DMS153 (cell line): ENCODE results near the gene MYO1F.

ENCODE experiments used
- DNase-seq: peaks from one replicate; lab custom pipeline; 2025; lab: John Stamatoyannopoulos, UW

MYO1F gene

GRCh38 chr19:8491574-8491973 is 85.7 kb downstream of the MYO1F start:
- DNase-seq, result no peak

DNA sequence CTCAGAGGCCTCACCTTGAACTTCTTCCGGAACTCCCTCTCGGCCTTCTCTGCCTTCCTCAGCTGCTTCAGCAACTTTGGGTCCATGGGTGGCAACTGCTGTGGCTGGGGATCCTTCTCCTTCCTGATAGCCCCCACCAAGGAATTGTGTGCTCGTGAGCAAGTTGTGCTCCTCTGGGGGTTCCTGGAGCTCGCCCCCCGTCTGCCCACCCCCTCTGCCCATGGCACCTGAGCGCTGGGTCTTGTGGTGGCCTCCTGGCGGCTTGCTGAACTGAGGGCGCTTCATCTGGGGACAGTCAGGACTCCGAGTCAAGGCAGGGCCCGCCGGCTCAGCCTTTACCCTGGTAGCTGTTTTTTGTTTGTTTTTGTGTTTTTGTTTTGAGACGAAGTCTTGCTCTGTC is 86.4 kb downstream of the MYO1F start:
- no peak for DNase-seq

DNA sequence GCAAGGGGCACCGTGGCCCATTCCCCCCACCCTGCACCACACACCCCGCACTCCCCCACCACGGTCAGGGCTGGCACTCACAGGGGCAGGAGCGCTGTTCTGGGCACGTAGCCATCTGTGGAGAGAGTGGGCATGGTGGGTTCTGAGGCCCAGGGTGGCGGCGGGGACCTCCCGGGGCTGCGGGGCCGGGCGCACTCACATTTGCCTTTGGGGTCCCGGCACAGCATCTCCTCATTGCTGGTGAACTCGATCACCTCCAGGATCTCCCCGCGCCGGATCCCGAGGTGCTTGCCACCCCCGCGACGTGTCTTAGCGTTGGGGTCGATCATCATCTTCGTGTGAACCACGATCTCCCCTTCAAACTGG is 86.9 kb downstream of the MYO1F start:
- DNase-seq, result no peak

- DNase-seq, result no peak
These were observed 87.5 kb downstream of the MYO1F start for GRCh38 chr19:8489561-8490394.

GRCh38 chr19:8488365-8488764 is 88.9 kb downstream of the MYO1F start:
- DNase-seq, result no peak

- DNase-seq, result no peak
These were observed 89.9 kb downstream of the MYO1F start for GRCh38 chr19:8487137-8487851.

GRCh38 chr19:8486661-8487136 is 90.5 kb downstream of the MYO1F start:
- no peak for DNase-seq

DNA sequence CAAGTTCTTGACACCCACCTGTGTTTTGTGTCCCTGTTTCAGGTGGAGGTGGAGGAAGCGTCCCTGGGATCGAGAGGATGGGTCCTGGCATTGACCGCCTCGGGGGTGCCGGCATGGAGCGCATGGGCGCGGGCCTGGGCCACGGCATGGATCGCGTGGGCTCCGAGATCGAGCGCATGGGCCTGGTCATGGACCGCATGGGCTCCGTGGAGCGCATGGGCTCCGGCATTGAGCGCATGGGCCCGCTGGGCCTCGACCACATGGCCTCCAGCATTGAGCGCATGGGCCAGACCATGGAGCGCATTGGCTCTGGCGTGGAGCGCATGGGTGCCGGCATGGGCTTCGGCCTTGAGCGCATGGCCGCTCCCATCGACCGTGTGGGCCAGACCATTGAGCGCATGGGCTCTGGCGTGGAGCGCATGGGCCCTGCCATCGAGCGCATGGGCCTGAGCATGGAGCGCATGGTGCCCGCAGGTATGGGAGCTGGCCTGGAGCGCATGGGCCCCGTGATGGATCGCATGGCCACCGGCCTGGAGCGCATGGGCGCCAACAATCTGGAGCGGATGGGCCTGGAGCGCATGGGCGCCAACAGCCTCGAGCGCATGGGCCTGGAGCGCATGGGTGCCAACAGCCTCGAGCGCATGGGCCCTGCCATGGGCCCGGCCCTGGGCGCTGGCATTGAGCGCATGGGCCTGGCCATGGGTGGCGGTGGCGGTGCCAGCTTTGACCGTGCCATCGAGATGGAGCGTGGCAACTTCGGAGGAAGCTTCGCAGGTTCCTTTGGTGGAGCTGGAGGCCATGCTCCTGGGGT is 91.5 kb downstream of the MYO1F start:
- no peak for DNase-seq

- DNase-seq, result no peak
These were observed 92.8 kb downstream of the MYO1F start for GRCh38 chr19:8484331-8484894.

GRCh38 chr19:8483165-8483564 is 94.1 kb downstream of the MYO1F start:
- no peak for DNase-seq

DNA sequence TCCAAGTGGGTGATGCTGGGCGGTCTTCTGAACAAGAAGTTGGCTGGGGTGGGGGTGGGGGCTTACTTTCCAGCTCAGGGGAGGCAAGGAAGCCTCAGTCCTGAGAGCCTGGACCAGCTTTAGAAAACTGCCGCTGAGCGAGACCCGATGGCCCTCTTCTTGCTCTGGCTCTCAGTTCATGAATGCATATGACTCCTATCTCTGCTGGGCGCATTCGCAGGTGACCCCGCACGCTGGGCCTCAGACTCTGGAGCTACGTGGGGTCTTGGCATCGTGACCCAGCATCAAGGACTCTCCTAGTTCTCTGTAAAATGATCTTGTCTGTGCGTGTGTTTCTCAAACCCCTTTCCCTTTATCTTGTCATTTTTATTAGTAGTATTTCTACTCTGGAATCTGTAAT is 94.5 kb downstream of the MYO1F start:
- no peak for DNase-seq

GRCh38 chr19:8481616-8482015 is 95.6 kb downstream of the MYO1F start:
- no peak for DNase-seq

DNA sequence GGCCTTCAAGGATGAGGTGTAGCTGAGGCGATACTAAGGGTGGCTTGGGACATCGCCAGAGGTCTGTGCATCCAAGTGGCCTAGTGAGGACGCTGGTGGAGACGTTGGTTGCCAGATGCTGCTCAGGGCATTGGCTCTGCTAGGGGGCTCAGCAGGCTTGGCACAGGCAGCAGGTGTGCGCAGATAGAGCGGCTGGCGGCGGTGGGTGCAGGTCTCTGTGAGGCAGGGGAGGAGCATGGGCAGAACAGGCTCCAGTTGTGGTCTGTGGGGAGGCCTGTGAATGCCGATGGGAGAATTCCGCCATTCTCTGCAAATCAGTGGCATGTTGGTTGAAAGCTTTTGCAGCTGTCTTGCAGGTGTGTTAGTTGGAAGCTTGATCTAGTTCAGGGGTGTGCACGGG is 96.0 kb downstream of the MYO1F start:
- no peak for DNase-seq

- no peak for DNase-seq
These were observed 98.6 kb downstream of the MYO1F start for GRCh38 chr19:8478598-8478997.

- no peak for DNase-seq
These were observed 99.4 kb downstream of the MYO1F start for GRCh38 chr19:8477889-8478288.

GRCh38 chr19:8476524-8476923 is 100.7 kb downstream of the MYO1F start:
- DNase-seq, result no peak

- no peak for DNase-seq
These were observed 102.2 kb downstream of the MYO1F start for GRCh38 chr19:8475005-8475404.

DNA sequence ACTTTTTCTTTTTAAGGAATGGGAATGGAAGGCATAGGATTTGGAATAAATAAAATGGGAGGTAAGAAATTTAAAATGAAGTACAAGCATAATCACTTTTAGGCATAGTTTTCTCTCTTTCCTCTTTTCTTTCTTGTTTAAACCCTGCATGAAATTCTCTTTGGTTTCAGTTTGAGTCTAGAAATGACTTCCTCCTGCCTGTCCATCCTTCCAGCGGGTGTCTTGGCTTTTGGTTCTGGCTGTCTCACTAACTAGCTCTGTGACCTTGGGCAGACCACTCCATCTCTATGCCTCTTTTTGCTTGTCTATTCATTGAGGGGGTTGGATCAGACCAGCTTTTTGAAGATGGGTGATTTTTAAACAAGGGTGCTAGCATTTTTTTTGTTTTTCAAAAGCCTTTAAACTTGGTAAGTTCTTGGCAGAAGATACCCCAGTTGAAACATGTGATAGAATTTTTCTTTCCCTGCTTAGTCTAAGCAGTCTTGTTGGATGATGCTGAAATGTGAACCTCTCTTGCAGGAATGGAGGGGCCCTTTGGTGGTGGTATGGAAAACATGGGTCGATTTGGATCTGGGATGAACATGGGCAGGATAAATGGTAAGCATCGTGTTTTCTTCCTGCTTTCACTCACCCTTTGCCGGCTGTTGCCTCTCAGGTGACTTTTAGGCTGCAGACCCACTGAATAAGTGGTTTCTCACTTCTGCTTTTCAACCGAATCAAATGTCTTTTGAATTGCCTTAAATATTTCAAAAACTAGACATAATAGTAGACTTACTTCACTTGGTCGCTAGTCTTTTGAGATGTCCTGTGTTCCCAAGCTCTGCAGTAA is 103.4 kb downstream of the MYO1F start:
- no peak for DNase-seq
